Anterior cingulate cortex (tissue), 58 donors: ENCODE measurements around the gene S1PR5.

Experiments used
- DNase-seq, 58 donors: peaks; one replicate each; lab custom pipeline; 2025; lab: John Stamatoyannopoulos, UW

Gene S1PR5

GRCh38 chr19:10478476-10478875, 38.8 kb downstream of the S1PR5 start:
- DNase-seq: no peak

DNA sequence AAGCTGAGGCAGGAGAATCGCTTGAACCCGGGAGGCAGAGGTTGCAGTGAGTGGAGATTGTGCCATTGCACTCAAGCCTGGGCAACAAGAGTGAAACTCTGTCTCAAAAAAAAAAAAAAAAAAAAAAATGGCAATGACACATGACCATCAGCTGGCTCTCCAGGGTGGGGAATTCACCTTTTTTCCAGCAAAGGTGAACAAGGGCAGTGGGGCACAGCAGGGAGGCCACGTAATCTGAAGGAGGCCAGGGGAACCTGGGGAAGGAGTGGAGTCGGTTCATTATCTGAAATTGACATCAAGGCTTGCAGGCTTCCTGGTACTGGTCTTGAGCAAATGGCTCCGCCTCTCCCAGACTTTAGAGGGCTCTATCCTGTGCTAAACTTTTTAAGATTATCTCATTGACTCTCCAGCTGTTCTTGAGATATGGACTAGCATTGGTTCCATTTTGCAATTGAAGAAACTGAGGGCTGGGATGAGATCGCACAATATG, 42.2 kb downstream of the S1PR5 start:
- no peak for DNase-seq

- DNase-seq: no peak
Measured at GRCh38 chr19:10473192-10473591, 44.1 kb downstream of the S1PR5 start.

DNA sequence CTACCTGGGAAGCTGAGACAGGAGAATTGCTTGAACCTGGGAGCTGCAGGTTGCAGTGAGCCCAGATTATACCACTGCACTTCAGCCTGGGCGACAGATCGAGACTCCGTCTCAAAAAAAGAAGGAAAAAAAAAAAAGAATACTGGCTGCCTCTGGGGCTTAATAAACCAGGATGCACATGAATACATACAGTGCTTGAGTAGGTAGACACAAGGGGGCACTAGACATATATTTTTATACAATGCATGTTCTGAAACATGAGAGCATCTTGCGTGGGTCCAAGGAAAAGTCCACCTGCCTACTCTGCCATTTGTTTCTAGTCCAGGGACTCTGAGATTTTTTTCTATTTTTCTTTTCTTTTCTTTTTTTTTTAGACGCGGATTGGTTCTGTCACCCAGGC, 45.3 kb downstream of the S1PR5 start:
- no peak for DNase-seq

DNA sequence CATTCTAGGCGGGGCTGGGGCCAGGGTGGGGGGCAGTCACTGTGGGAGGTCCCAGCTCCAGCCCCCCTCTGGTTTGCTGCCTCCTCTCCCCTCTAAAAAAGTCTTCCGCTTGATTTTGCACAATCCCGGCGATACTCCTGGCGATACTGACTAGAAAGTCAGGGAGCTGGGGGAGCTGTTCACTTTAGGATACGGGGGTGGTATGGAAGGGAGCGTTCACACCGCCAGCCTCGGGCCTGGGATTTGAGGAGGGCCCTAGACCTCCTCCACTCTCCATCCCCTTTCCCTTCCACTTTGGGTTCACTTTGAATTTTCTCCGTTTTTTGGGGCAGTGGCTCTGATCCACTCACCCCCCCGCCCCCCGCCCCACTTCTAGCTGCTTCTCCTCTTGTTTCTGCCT, 49.1 kb downstream of the S1PR5 start:
- no peak for DNase-seq

GRCh38 chr19:10467104-10467706, 50.0 kb downstream of the S1PR5 start:
- DNase-seq: no peak

- DNase-seq: no peak
Measured at GRCh38 chr19:10464456-10464855, 52.8 kb downstream of the S1PR5 start.
